Activated naive CD4-positive, alpha-beta T cell treated with anti-CD3 and anti-CD28 coated beads for 36 hours (primary cell): ENCODE measurements around the gene ANKRD13B. TPM values are rescaled to one million over a fixed set of nuclear protein-coding genes. Genes with fewer than 3 reads are reported as not detected.

ENCODE experiments used
- CTCF ChIA-PET: fragments of 350-600 bp; sonication (Branson Sonifier 250); formaldehyde crosslinking; loops from one replicate; lab custom pipeline; 2021; ENCODE audit warnings: antibody characterized with exemption; lab: Charles Lee
- DNase-seq: peaks from one replicate; pipeline ENCODE4 v3.0.0-alpha.2; 2020
- H3K27ac Mint-ChIP-seq: one replicate; pipeline ENCODE4 v1.8.0; 2021; ENCODE audit warnings: mild to moderate bottlenecking, mixed read lengths
- H3K27me3 Mint-ChIP-seq: one replicate; pipeline ENCODE4 v1.8.0; 2021; ENCODE audit warnings: low read depth, mixed read lengths
- H3K36me3 Mint-ChIP-seq: one replicate; pipeline ENCODE4 v1.8.0; 2021; ENCODE audit warnings: low read depth, mixed read lengths
- H3K4me1 Mint-ChIP-seq: one replicate; pipeline ENCODE4 v1.8.0; 2021; ENCODE audit warnings: low read depth, mixed read lengths
- H3K4me3 Mint-ChIP-seq: one replicate; pipeline ENCODE4 v1.8.0; 2021; ENCODE audit warnings: mild to moderate bottlenecking, moderate library complexity, mixed read lengths
- H3K9me3 Mint-ChIP-seq: one replicate; pipeline ENCODE4 v1.8.0; 2021; ENCODE audit warnings: mixed read lengths
- intact Hi-C: fragments of 100-400 bp; cut with micrococcal nuclease; formaldehyde crosslinking; loops from one replicate; pipeline ENCODE4 v1.15.1; 2023
- total RNA-seq, 2 experiments: library from RNA; stranded (reverse); gene quantifications; one replicate each; pipeline ENCODE4 v1.2.3, GENCODE V29; 2021

Gene ANKRD13B
- total RNA-seq, 2 experiments from 2014 or later = 14.1 to 14.6 TPM

- Mint-ChIP-seq H3K27me3 (peaks cover 9% of the 10 kb centered on the region), H3K27ac (peak overlapping the region; percentile 80), H3K9me3 (no peaks in the 10 kb centered on the region), H3K4me3 (peak overlapping the region; percentile 81), H3K36me3 (peaks cover 3% of the 10 kb centered on the region), H3K4me1 (peaks cover 48% of the 10 kb centered on the region)
- intact Hi-C loops = loop anchor here (1.0 to 5.0 kb wide), 6 partner anchors 22 to 314 kb away; partner anchors contain the start of genes GIT1 and TAOK1
- peak; percentile 97 for DNase-seq
- CTCF ChIA-PET = interaction anchor here (0.6 to 8.6 kb wide), 47 partner anchors 8 to 394 kb away, joined by 3 to 91 read pairs (median 5); partner anchors contain the start of genes ABHD15, ANKRD13B, SSH2 and TP53I13
Observed at GRCh38 chr17:29617125-29617480, 24.2 kb downstream of the ANKRD13B start.

DNA sequence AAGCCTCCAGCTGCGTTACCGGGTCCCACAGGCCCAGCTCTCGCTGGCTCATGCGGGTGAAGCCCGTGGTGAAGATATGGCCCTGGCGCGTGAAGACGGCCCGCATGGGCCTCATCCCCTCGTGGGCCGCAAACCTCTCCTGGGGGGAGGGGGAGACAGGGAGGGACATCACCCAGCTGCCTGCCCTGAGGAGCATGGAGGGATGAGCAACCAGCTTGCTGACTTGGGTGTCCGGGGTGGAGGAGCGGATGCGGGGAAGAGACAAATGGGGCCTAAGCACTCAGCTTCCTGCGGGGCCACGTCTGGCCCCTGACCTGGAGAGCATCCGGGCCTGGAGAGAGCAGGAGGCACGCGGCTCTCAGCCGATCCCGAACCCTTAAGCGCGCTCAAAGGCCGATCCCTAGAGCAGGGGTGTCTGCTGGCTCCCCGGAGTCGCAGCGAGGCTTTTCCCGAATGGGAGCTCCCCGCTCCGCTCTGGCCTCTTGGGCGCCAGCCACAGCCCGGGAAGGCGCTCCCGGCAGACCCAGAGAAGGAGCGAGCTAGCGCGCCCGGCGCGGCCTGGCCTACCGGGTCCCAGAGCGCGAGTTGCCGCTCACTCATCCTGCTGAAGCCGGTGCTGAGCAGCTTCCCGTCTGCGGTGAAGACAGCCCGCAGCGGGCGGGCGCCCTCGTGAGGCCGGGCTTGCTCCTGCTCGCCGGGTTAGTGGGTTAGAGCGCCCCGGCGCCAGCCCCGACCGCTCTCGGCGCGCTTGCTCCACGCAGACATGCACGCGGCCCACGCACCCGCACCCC is 24.7 kb downstream of the ANKRD13B start:
- no peaks in the 10 kb centered on the region for H3K9me3 Mint-ChIP-seq
- intact Hi-C loops = loop anchor here (1.0 to 5.0 kb wide), 6 partner anchors 22 to 314 kb away; partner anchors contain the start of genes GIT1 and TAOK1
- DNase-seq = peak; percentile 91
- H3K36me3 Mint-ChIP-seq = peaks cover 3% of the 10 kb centered on the region
- H3K27ac Mint-ChIP-seq = peak overlapping the region; percentile 80
- H3K4me1 Mint-ChIP-seq = peaks cover 48% of the 10 kb centered on the region
- H3K27me3 Mint-ChIP-seq = peaks cover 9% of the 10 kb centered on the region
- peak overlapping the region; percentile 81 for H3K4me3 Mint-ChIP-seq
- CTCF ChIA-PET = interaction anchor here (0.5 to 8.6 kb wide), 43 partner anchors 9 to 360 kb away, joined by 3 to 91 read pairs (median 5); partner anchors contain the start of genes ABHD15, ANKRD13B, SSH2 and TP53I13

DNA sequence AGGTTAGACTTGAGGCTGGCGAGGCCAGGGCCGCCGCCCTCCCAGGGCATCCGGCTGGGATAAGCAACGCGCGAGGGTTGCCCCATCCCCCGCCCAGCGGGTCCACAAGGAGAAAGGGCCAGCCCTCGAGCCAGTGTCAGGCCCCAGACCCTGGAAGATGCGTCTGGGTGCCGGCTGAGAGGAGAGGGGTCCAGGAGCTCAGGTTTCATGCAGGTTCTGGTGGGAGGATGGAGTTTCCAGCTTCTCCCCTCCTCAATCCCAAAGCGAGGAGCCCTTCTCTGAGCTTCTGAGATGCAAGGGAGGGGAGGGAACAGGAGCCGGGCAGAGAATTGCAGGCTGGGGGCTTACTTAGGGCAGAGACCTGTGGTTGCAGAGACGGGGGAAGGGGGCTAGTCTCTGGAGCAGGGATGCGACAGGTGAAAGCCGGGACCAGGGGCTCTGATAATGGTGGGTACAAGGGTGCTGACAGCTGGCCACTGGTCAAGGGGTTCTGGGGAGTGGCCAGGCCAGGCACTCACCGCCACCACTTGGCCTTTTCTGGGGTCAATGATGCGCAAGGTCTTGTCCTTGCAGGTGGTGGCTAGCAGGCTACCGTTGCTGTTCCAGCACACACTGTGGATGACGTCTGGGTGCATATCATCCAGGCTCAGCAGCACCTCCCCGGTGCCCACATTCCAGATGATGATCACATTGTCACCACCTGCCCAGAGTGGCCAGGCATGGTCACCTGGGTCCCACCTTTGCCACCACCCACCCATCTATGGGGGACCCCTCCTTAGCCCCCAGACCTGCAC is 25.5 kb downstream of the ANKRD13B start:
- peak overlapping the region; percentile 81 for H3K4me3 Mint-ChIP-seq
- no peaks in the 10 kb centered on the region for H3K9me3 Mint-ChIP-seq
- intact Hi-C loops = loop anchor here (5.0 kb wide), 1 partner anchor 226 kb away; the partner anchor contains the start of gene TAOK1
- peaks cover 3% of the 10 kb centered on the region for H3K36me3 Mint-ChIP-seq
- DNase-seq = no peak
- H3K27me3 Mint-ChIP-seq = peaks cover 9% of the 10 kb centered on the region
- peaks cover 54% of the 10 kb centered on the region for H3K4me1 Mint-ChIP-seq
- H3K27ac Mint-ChIP-seq = no peak overlapping the region
- CTCF ChIA-PET = interaction anchor here (1.0 to 8.6 kb wide), 28 partner anchors 9 to 361 kb away, joined by 3 to 91 read pairs (median 7); partner anchors contain the start of genes ABHD15, ANKRD13B, SSH2 and TP53I13

DNA sequence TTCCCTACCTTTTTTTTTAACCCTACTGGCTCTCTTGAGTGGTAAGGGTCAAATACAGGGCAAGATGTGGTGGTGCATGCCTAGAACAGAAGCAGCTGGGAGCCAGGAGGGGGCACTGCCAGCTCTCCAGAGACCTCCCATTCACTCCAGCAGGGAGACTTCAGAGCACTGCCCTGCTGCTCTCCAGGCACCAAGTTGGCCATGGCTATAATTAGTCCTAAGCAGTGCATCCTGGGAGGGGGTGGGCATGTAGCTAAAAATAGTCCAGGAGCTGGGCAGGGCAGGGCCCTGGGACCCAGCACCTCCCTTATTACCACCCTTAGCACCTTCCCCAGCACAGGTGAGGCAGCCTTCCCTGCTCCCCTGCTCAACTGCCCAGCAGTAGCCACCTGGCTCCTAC is 26.3 kb downstream of the ANKRD13B start:
- Mint-ChIP-seq H3K4me1 (peaks cover 55% of the 10 kb centered on the region), H3K4me3 (no peak overlapping the region), H3K36me3 (peaks cover 3% of the 10 kb centered on the region), H3K27me3 (peaks cover 9% of the 10 kb centered on the region), H3K27ac (no peak overlapping the region), H3K9me3 (no peaks in the 10 kb centered on the region)
- intact Hi-C loops = loop anchor here (5.0 kb wide), 1 partner anchor 227 kb away; the partner anchor contains the start of gene TAOK1
- CTCF ChIA-PET = interaction anchor here (0.6 to 8.6 kb wide), 7 partner anchors 8 to 159 kb away, joined by 3 to 91 read pairs (median 10); partner anchors contain the start of gene ANKRD13B
- DNase-seq = peak; percentile 53

- Mint-ChIP-seq H3K36me3 (peaks cover 3% of the 10 kb centered on the region), H3K9me3 (no peaks in the 10 kb centered on the region), H3K4me3 (no peak overlapping the region), H3K27me3 (peaks cover 9% of the 10 kb centered on the region), H3K27ac (no peak overlapping the region), H3K4me1 (peaks cover 55% of the 10 kb centered on the region)
- intact Hi-C loops = no loop called here
- DNase-seq = no peak
- CTCF ChIA-PET = interaction anchor here (1.0 to 3.9 kb wide), 2 partner anchors 158 to 311 kb away, joined by 5 to 54 read pairs; no protein-coding TSS in a partner anchor
Observed at GRCh38 chr17:29620271-29620670, 27.3 kb downstream of the ANKRD13B start.

- Mint-ChIP-seq H3K4me1 (peaks cover 58% of the 10 kb centered on the region), H3K4me3 (peak overlapping the region; percentile 79), H3K27me3 (peaks cover 9% of the 10 kb centered on the region), H3K27ac (no peak overlapping the region), H3K9me3 (no peaks in the 10 kb centered on the region), H3K36me3 (peaks cover 6% of the 10 kb centered on the region)
- DNase-seq = no peak
- intact Hi-C loops = no loop called here
- CTCF ChIA-PET = interaction anchor here (1.2 to 1.5 kb wide), 2 partner anchors 158 to 310 kb away, joined by 4 to 6 read pairs; no protein-coding TSS in a partner anchor
Observed at GRCh38 chr17:29620779-29621500, 28.0 kb downstream of the ANKRD13B start.

GRCh38 chr17:29621751-29622194 is 28.8 kb downstream of the ANKRD13B start:
- H3K27me3 Mint-ChIP-seq = peaks cover 3% of the 10 kb centered on the region
- H3K4me1 Mint-ChIP-seq = peaks cover 55% of the 10 kb centered on the region
- CTCF ChIA-PET = interaction anchor here (1.2 to 1.5 kb wide), 2 partner anchors 158 to 309 kb away, joined by 4 to 6 read pairs; no protein-coding TSS in a partner anchor
- H3K4me3 Mint-ChIP-seq = peak overlapping the region; percentile 79
- peak overlapping the region; percentile 41 for H3K27ac Mint-ChIP-seq
- H3K9me3 Mint-ChIP-seq = no peaks in the 10 kb centered on the region
- intact Hi-C loops = no loop called here
- peaks cover 8% of the 10 kb centered on the region for H3K36me3 Mint-ChIP-seq
- DNase-seq = no peak

GRCh38 chr17:29622337-29623282 is 29.7 kb downstream of the ANKRD13B start, which contains the start of gene CORO6:
Gene CORO6 (minus strand): TSS chr17:29622912. CDS start chr17:29621421, 1,491 bp downstream.
- Mint-ChIP-seq H3K36me3 (peaks cover 8% of the 10 kb centered on the region), H3K27ac (peak within 1 kb of the TSS; percentile 96), H3K27me3 (no peaks in the 10 kb centered on the region), H3K9me3 (no peaks in the 10 kb centered on the region), H3K4me1 (peaks cover 57% of the 10 kb centered on the region), H3K4me3 (peak within 1 kb of the TSS; percentile 79)
- intact Hi-C loops = no loop called here
- peak; percentile 75 for DNase-seq
- CTCF ChIA-PET = interaction anchor here (0.6 to 3.6 kb wide), 8 partner anchors 9 to 308 kb away, joined by 3 to 16 read pairs (median 4); no protein-coding TSS in a partner anchor

GRCh38 chr17:29623283-29623647 is 30.3 kb downstream of the ANKRD13B start:
- H3K4me3 Mint-ChIP-seq = peak overlapping the region; percentile 79
- CTCF ChIA-PET = interaction anchor here (0.6 to 3.6 kb wide), 6 partner anchors 10 to 253 kb away, joined by 3 to 16 read pairs (median 4); no protein-coding TSS in a partner anchor
- peaks cover 8% of the 10 kb centered on the region for H3K36me3 Mint-ChIP-seq
- peak overlapping the region; percentile 96 for H3K27ac Mint-ChIP-seq
- intact Hi-C loops = no loop called here
- DNase-seq = no peak
- peaks cover 62% of the 10 kb centered on the region for H3K4me1 Mint-ChIP-seq
- H3K9me3 Mint-ChIP-seq = no peaks in the 10 kb centered on the region
- no peaks in the 10 kb centered on the region for H3K27me3 Mint-ChIP-seq

- intact Hi-C loops = loop anchor here (1.0 kb wide), 6 partner anchors 9 to 137 kb away; no protein-coding TSS in a partner anchor
- H3K36me3 Mint-ChIP-seq = peaks cover 8% of the 10 kb centered on the region
- peak; percentile 67 for DNase-seq
- H3K27ac Mint-ChIP-seq = peak overlapping the region; percentile 96
- H3K4me3 Mint-ChIP-seq = no peak overlapping the region
- CTCF ChIA-PET = interaction anchor here (0.5 to 3.6 kb wide), 11 partner anchors 8 to 502 kb away, joined by 3 to 16 read pairs (median 4); no protein-coding TSS in a partner anchor
- H3K9me3 Mint-ChIP-seq = no peaks in the 10 kb centered on the region
- H3K27me3 Mint-ChIP-seq = no peaks in the 10 kb centered on the region
- peaks cover 72% of the 10 kb centered on the region for H3K4me1 Mint-ChIP-seq
Observed at GRCh38 chr17:29624586-29624985, 31.7 kb downstream of the ANKRD13B start.
